GM12864 (cell line): ENCODE data around the gene CLINT1.

Experiments used
- DNase-seq: peaks from one replicate; pipeline ENCODE4 v3.0.0-alpha.2; 2011; ENCODE audit warnings: low read depth
- H3K4me3 ChIP-seq: 2 replicates; pipeline ENCODE4 v1.5.1; 2011; ENCODE audit warnings: mild to moderate bottlenecking, low read depth, low read length, control low read depth
- CTCF ChIP-seq: IDR thresholded peaks from 2 replicates; pipeline ENCODE4 v1.5.1; 2011; ENCODE audit warnings: low read depth, mild to moderate bottlenecking, moderate library complexity, low read length, control low read depth, inconsistent platforms; ENCODE audit errors: missing control alignments

CLINT1 gene

GRCh38 chr5:157858527-157859226, at the start of gene CLINT1:
Gene CLINT1 (minus strand): TSS chr5:157859145. CDS start chr5:157858970, 175 bp downstream.
- DNase-seq = peak; percentile 60

GRCh38 chr5:157908459-157908858, 49.5 kb upstream of the CLINT1 start:
- TF ChIP-seq CTCF = no peak
- DNase-seq = no peak
- H3K4me3 ChIP-seq = no peak overlapping the region

More at GRCh38 chr5:157858527-157859226, at the start of gene CLINT1:
- H3K4me3 ChIP-seq = peak within 1 kb of the TSS; percentile 82
- TF ChIP-seq CTCF = no peak

GRCh38 chr5:157907479-157907878, 48.5 kb upstream of the CLINT1 start:
- DNase-seq = no peak
- TF ChIP-seq CTCF = no peak
- no peak overlapping the region for H3K4me3 ChIP-seq

- TF ChIP-seq CTCF = no peak
- no peak overlapping the region for H3K4me3 ChIP-seq
- no peak for DNase-seq
Observed at GRCh38 chr5:157903117-157903450, 44.1 kb upstream of the CLINT1 start.

GRCh38 chr5:157902449-157903116, 43.6 kb upstream of the CLINT1 start:
- DNase-seq = no peak
- no peak for TF ChIP-seq CTCF
- H3K4me3 ChIP-seq = no peak overlapping the region

- no peak overlapping the region for H3K4me3 ChIP-seq
- TF ChIP-seq CTCF = no peak
- no peak for DNase-seq
Observed at GRCh38 chr5:157900644-157901043, 41.7 kb upstream of the CLINT1 start.

GRCh38 chr5:157893611-157894010, 34.7 kb upstream of the CLINT1 start:
- no peak overlapping the region for H3K4me3 ChIP-seq

More at GRCh38 chr5:157893611-157894010, 34.7 kb upstream of the CLINT1 start:
- no peak for TF ChIP-seq CTCF
- no peak for DNase-seq
